ENCODE data around the gene SLC8A2. TPM values are rescaled to one million over a fixed set of nuclear protein-coding genes. Genes with fewer than 3 reads are reported as not detected.

Gene SLC8A2
- total RNA-seq, 2 experiments from 2014 or later, result not detected

GRCh38 chr19:47473336-47473735 lies 1.6 kb upstream of the SLC8A2 start:
- ChIA-PET CTCF (interaction anchor here (0.7 to 0.9 kb wide), 2 partner anchors 10 to 1609 kb away, joined by 3 to 4 read pairs; partner anchors contain the start of gene KPTN), POLR2A (no interaction called here)

GRCh38 chr19:47471381-47471732 lies 336 bp downstream of the SLC8A2 start:
- ChIA-PET POLR2A (no interaction called here), CTCF (interaction anchor here (1.2 kb wide), 2 partner anchors 13 to 35 kb away, joined by 3 to 4 read pairs; partner anchors contain the start of gene KPTN)

DNA sequence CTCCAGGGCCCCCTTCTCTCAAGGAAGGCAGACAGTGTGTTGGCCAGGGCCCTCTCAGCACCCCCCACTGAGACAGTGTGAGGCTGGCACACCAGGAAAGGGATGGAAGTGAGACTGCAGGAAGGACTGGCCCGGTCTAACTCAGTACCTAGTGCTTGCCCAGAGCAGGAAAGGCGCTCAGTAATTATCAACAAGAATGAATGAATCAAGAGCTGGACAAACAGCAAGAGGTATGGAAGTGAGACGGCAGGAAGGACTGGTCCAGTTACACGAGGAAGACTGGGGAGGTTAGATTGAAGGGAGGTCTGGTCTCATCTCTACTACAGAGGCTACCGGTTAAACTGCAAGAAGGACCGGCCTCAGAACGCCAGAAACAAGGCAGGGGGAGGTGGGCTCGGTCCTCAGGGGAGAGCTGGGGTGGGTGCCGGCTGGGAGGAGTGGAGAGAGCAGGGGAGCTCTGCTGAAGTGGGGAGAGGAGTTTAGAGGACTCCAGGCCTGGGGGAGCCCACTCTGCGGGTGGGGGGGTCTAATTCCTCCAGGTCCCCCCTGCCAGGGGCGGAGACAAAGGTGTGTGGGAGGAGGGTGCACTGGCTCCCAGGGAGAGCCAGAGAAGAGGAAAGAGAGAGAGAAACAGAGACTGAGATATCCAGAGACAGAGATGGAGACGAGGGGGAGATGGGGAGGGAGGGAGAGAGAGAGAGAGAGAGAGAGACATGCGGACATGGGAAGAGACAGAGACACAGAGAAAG lies 1.1 kb downstream of the SLC8A2 start:
- POLR2A ChIA-PET, result no interaction called here
- CTCF ChIA-PET, result interaction anchor here (1.2 kb wide), 1 partner anchor 34 kb away, joined by 3 read pairs; no protein-coding TSS in a partner anchor

- ChIA-PET POLR2A (no interaction called here), CTCF (no interaction called here)
Observed at GRCh38 chr19:47469719-47470118, 2.0 kb downstream of the SLC8A2 start.

DNA sequence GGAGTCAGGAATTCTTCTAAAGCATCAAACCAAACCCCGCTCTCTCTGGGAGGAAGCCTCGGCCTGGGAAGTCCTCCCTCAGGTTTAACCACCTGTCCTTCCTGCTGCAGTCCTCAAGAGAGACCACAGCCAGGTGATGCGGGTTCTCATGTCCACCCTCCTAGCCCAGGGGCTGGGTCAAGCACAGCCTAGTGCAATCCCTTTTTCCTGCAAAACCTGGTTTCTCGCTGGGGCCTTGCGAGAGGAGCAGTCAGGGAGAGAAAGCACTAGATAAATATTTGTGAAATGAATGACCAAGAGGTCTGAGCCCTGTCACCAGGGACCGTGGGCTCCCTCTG lies 2.4 kb downstream of the SLC8A2 start:
- ChIA-PET CTCF (no interaction called here), POLR2A (no interaction called here)

- POLR2A ChIA-PET, result no interaction called here
Observed at GRCh38 chr19:47467914-47468313, 3.8 kb downstream of the SLC8A2 start.

DNA sequence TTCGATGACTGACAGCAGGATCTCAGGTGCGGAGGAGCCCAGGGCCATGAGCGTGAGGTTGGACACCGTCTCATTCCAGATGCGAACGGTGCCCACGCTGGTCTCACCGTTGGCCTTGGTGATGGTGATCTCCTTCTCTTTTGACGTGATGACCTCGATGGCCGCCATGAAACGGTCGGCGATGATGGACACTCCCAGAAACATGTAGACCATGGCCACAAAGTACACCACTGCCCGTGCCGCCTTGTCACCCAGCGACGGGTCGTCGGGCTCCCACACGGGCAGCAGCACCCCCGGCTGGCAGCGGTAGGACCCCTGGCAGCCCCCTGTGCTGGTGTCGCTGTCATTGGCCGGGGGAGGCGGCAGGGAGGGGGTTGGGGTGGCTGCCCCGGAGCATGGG lies 5.7 kb downstream of the SLC8A2 start:
- ChIA-PET CTCF (no interaction called here), POLR2A (no interaction called here)

More at GRCh38 chr19:47467914-47468313, 3.8 kb downstream of the SLC8A2 start:
- CTCF ChIA-PET, result no interaction called here

- ChIA-PET POLR2A (no interaction called here), CTCF (interaction anchor here (1.5 kb wide), 1 partner anchor 74 kb away, joined by 3 read pairs; no protein-coding TSS in a partner anchor)
Observed at GRCh38 chr19:47464675-47465419, 6.8 kb downstream of the SLC8A2 start.

DNA sequence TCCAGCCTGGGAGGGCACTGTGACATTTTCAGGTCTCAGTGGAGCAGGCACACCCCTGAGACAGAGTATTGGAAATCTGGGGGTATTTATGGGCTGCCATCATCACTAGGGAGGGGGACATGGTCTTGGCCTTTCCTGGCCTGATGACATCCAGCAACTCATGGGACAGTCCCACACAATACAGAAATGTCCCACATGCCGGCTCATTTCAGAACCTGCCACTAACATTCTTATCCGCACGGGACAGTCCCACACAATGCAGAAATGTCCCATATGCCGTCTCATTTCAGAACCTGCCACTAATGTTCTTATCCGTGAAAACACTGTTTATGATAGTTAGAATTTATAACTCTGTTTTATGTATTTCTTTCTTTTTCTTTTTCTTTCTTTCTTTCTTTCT lies 9.8 kb downstream of the SLC8A2 start:
- ChIA-PET POLR2A (no interaction called here), CTCF (no interaction called here)

DNA sequence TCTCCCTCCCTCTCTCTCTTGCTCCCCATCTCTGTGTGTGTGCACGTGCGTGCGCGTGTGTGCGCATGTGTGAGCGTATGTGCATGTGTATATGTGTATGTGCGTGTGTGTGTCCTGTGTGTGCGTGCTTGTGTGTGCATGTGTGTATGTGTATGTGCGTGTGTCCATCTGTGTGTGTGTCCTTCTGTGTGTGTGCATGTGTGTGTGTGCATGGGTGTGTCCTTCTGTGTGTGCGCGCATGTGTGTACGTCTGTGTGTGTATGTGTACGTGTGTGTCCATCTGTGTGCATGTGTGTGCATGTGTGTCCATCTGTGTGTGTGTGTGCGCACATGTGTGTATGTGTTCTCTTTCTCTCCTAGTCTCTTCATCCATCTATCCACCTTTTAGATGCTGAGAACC lies 12.2 kb downstream of the SLC8A2 start:
- CTCF ChIA-PET, result interaction anchor here (0.6 kb wide), 1 partner anchor 30 kb away, joined by 3 read pairs; no protein-coding TSS in a partner anchor
- POLR2A ChIA-PET, result no interaction called here

DNA sequence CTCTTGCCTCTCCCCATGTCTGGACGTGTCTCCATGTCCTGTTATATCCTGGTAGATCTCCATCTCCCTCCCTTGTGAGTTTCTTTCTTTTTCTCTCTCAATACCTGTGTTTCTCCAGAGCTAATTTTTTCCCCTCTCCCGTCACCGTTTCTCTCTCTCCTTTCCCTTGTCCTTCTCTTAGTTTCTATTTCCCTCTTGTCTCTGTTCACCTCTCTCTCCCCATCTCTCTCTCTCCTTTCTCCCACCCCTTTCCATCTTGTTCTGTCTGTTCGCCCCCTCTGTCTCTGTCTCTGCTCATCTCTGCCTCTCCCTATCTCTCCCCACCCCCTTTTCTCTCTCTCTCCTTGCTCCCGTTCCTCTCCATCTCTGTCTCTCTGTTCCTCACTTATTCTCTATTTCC lies 13.0 kb downstream of the SLC8A2 start:
- ChIA-PET CTCF (no interaction called here), POLR2A (no interaction called here)

DNA sequence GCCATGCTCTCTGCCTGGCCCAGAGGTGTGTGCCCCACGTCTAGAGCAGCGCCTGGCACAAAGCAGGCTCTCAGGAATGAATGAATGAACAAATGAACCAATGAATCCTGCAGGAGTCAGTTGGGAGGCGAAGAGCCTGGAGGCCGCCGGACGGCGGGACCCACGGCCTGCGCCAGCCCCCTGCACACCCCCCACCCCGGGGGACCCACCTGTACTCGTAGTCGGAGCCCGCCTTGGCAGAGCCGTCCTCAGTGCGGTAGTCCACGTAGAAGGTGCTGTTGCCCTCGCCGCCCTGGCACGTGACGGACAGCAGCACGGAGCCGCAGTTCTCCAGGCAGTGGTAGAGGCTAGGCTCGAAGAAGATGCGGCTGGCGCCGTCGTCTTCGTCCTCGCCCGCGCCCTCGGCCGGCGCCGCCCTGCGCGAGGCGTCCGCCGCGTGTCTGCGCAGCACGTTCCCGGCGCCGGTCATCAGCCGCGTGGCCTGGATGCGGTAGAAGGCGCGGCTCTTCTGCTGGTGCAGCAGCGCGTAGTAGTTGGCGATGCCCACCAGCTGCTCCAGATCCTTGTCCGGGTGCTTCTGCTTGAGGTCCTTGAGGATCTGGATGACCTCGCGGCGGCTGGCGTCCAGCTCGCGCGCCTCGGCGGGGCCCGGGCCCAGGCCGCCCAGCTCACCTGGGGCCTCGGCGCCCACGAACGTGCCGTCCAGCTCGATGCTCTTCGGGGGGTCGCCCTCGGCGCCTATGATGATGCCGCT lies 14.8 kb downstream of the SLC8A2 start:
- ChIA-PET POLR2A (no interaction called here), CTCF (no interaction called here)

- POLR2A ChIA-PET, result no interaction called here
Observed at GRCh38 chr19:47450478-47450877, 21.2 kb downstream of the SLC8A2 start.

GRCh38 chr19:47448360-47448727 lies 23.3 kb downstream of the SLC8A2 start:
- POLR2A ChIA-PET, result no interaction called here
- CTCF ChIA-PET, result interaction anchor here (1.2 kb wide), 1 partner anchor 135 kb away, joined by 3 read pairs; no protein-coding TSS in a partner anchor

More at GRCh38 chr19:47450478-47450877, 21.2 kb downstream of the SLC8A2 start:
- CTCF ChIA-PET, result interaction anchor here (0.6 to 0.7 kb wide), 2 partner anchors 17 to 257 kb away, joined by 3 to 5 read pairs; no protein-coding TSS in a partner anchor

DNA sequence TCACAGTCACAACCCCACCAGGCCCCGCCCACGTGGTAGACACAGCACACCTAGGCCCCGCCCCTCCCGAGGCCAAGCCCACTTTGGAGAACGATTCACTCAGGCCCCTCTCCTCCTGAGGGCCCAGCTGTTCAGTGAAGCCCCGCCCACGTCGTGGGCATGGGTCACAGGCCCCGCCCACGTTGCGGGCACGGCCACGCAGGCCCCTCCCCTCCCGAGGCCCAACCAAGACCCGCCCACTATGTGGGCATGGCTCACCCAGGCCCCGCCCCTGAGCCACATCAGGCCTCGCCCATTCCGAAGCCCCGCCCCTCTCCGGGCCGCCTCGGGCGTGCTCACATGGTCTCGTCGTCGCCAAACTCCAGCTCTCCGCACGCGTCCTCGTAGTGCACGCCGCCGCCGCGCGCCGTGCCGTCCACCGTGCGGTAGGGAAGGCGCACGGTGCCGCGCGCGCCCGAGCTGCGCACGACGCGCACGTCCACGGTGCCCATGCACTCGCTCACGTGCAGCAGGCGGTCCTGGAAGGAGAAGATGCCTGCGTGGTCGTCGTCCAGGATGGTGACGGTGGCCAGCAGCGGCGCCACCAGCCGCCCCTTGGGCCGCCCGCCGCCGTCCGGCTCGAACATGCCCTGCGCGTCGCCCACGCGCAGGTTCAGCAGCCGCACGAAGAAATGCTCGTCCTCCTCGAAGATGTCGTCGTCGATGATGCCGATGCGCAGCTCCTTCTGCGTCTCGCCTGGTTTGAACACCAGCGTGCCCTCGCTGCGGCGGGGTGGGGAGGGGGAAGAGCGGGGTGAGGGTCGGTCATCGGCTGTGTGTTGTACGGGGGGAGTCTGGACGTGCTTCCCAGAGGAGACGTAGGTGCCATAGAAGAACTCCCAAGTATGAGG lies 24.0 kb downstream of the SLC8A2 start:
- ChIA-PET POLR2A (no interaction called here), CTCF (interaction anchor here (0.6 to 2.0 kb wide), 4 partner anchors 11 to 136 kb away, joined by 3 to 16 read pairs (median 4); no protein-coding TSS in a partner anchor)

DNA sequence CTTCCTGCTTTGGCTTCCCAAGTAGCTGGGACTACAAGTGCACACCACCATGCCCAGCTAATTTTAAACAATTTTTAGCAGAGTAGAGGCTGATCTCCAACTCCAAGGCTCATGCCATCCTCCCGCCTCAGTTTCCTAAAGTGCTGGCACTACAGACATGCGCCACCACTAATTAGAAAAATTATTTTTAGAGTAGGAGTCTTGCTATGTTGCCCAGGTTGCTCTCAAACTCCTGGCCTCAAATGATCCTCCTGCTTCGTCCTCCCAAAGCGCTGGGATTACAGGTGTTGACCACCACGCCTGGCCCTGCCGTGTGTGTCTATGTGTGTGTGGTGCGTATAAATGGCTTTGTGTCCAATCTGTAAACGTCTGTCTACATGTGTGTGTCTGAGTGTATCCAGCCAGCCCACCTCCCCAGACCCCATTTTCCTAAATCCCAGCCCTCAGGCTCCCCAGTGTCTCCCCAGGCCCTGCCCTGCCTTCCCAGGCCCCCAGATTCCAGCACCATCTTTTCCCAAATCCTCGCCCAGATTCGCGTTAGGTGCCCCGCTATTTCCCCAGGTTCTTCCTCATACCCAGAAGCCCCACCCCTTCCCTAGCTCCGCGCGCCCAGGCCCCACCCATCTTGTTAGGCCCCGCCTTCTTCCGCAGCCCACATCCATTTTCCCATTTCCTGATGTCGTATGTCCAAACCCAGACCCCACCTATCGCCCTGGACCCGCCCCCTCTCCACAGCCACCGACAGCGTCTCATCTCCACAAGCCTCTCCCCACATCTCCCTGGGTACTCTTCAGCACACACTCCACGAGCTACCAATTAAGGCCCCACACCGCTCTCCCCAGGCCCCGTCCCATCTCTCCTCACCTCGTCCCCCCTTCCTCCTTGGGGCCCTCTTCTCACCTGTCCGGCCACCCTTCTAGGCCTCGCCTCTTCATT lies 24.9 kb downstream of the SLC8A2 start:
- POLR2A ChIA-PET, result interaction anchor here (0.5 kb wide), 1 partner anchor 98 kb away, joined by 4 read pairs; the partner anchor contains the start of gene DHX34
- CTCF ChIA-PET, result interaction anchor here (0.6 to 2.0 kb wide), 4 partner anchors 10 to 515 kb away, joined by 3 to 16 read pairs (median 4); no protein-coding TSS in a partner anchor

- ChIA-PET POLR2A (interaction anchor here (0.6 kb wide), 1 partner anchor 115 kb away, joined by 6 read pairs; no protein-coding TSS in a partner anchor), CTCF (interaction anchor here (0.6 to 2.0 kb wide), 3 partner anchors 9 to 515 kb away, joined by 3 to 16 read pairs (median 5); no protein-coding TSS in a partner anchor)
Observed at GRCh38 chr19:47445937-47446402, 25.7 kb downstream of the SLC8A2 start.

DNA sequence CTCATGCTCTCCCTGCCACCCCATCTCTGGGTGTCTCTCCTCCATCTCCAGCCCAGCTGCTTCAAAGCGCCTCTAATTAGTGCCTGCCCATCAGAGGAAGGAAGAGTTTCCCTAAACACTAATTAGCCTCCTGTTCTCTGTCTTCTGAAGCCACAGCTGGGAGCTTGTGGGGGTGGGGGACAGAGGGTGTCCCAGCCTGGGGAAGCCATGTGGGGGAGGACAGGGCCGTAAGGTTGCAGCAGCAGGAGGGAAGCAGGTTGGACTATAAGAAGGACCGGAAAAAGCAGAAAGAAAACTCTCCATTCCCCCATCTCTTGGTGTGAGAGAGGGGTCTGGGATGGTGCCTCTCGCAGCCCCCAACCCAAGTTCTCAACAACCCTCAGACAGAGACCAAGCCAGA lies 26.2 kb downstream of the SLC8A2 start:
- ChIA-PET POLR2A (interaction anchor here (0.6 kb wide), 1 partner anchor 115 kb away, joined by 6 read pairs; no protein-coding TSS in a partner anchor), CTCF (interaction anchor here (1.0 kb wide), 1 partner anchor 9 kb away, joined by 3 read pairs; no protein-coding TSS in a partner anchor)

Measured in activated CD8-positive, alpha-beta memory T cell treated with anti-CD3 and anti-CD28 coated beads for 36 hours (primary cell).